ENCODE measurements around the gene NID2.

NID2 gene

GRCh38 chr14:52068615-52069306 lies at the start of gene NID2:
Gene NID2 (minus strand): TSS chr14:52069059. CDS start chr14:52068994, 65 bp downstream.
- in situ Hi-C loops (cut with MboI; ENCODE audit: low pct_unique_long_range_greater_than_20kb, low sequenced_read_pairs, unreplicated experiment) = no loop called here
- DNase-seq (ENCODE audit: low spot score) = peak; percentile 76
- no peak for TF ChIP-seq CTCF (IDR thresholded peaks at IDR 0.05; ENCODE audit: extremely low read depth, insufficient read depth, missing control alignments)

DNA sequence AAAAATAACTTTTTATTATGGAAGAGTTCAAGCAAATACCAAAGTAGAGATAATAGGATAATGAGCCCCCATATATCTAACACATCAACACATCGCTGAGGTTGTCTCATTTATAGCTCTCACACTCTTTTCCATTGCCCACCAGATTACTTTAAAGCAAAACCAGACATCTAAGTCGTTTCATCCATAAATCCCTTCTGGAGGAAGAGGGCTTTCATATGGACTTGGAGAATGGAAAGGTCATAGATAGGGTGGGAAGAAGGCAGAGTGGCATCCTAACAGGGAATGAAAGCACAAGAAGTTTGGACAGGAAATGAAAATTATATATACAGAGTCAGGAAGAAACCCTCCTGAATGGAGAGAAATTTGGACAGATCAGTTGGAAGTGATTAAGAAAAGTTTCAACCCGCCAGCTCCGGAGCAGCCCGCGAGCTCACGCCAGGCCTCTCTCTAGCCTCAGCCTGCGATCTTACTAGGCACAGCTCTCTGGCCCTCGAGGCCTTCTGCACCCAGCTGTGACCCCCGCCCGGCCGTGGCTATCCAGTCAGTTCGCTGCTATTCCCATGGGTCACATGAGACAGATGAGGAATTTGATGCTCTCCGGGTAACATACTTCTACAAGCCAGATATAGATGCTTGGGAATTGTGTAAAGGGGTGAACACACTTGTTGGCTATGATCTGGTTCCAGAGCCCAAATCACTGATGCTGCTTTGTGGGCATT lies 48.4 kb upstream of the NID2 start:
- DNase-seq (ENCODE audit: low spot score) = no peak
- TF ChIP-seq CTCF (IDR thresholded peaks at IDR 0.05; ENCODE audit: extremely low read depth, insufficient read depth, missing control alignments) = no peak
- in situ Hi-C loops (cut with MboI; ENCODE audit: low pct_unique_long_range_greater_than_20kb, low sequenced_read_pairs, unreplicated experiment) = no loop called here

DNA sequence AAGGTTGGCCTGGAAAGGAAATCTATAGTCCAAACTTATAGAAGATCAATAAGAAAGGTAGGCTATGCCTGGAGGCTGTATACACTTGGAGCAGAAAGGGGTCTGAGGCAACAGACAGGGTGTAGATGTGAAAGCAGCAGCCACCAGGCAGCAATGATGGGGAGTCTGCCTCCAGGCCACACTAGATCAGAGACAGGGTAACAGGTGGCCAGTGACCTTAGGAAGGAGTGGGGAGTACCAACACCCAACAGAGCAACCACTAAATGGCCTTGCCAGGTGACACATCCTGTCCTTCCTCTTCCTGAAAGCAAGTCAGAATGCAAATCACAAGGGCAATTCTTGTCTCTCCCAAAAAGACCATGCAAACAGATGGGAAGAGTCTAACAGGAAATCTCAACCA lies 46.4 kb upstream of the NID2 start:
- in situ Hi-C loops (cut with MboI; ENCODE audit: low pct_unique_long_range_greater_than_20kb, low sequenced_read_pairs, unreplicated experiment) = no loop called here
- DNase-seq (ENCODE audit: low spot score) = no peak
- no peak for TF ChIP-seq CTCF (IDR thresholded peaks at IDR 0.05; ENCODE audit: extremely low read depth, insufficient read depth, missing control alignments)

DNA sequence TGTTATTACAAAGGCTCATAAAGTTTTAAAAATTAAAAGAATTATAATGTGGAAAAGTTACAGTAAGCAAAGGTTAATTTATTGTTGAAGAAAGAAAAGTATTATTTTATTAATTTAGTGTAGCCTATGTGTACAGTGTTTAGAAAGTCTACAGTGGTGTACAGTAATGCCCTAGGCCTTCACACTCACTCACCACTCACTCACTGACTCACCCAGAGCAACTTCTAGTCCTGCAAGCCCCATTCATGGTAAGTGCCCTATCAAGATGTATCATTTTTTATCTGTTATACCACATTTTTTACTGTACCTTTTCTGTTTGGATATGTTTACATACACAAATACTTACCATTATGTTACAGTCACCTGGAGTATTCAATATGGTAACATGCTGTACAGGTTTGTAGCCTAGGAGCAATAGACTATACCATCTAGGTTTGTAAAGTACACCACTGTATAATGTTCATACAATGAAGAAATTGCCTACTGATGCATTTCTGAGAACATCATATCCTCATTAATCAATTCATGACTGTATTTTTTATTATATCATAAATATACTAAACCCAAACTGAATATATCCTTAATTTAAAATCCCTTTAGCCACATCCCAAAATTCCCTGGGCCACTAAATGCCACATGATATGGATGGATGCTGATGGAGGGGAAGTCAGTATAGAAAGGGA lies 43.6 kb upstream of the NID2 start:
- DNase-seq (ENCODE audit: low spot score) = no peak
- TF ChIP-seq CTCF (IDR thresholded peaks at IDR 0.05; ENCODE audit: extremely low read depth, insufficient read depth, missing control alignments) = no peak
- in situ Hi-C loops (cut with MboI; ENCODE audit: low pct_unique_long_range_greater_than_20kb, low sequenced_read_pairs, unreplicated experiment) = no loop called here

DNA sequence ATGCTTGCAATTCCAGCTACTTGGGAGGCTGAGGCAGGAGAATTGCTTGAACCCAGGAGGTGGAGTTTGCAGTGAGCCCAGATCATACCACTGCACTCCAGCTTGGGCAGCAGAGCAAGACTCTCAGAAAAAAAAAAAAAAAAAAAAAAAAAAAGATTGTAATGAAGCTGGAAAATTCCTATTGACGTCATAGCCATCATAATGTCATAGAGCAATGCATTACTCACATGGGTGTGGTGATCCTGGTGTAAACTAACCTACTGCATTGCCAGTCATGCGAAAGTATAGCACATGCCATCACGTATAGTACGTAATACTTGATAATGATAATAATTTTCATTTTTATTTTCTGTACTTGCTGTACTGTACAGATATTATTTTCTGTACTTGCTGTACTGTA lies 42.7 kb upstream of the NID2 start:
- no peak for TF ChIP-seq CTCF (IDR thresholded peaks at IDR 0.05; ENCODE audit: extremely low read depth, insufficient read depth, missing control alignments)
- DNase-seq (ENCODE audit: low spot score) = no peak
- in situ Hi-C loops (cut with MboI; ENCODE audit: low pct_unique_long_range_greater_than_20kb, low sequenced_read_pairs, unreplicated experiment) = no loop called here

DNA sequence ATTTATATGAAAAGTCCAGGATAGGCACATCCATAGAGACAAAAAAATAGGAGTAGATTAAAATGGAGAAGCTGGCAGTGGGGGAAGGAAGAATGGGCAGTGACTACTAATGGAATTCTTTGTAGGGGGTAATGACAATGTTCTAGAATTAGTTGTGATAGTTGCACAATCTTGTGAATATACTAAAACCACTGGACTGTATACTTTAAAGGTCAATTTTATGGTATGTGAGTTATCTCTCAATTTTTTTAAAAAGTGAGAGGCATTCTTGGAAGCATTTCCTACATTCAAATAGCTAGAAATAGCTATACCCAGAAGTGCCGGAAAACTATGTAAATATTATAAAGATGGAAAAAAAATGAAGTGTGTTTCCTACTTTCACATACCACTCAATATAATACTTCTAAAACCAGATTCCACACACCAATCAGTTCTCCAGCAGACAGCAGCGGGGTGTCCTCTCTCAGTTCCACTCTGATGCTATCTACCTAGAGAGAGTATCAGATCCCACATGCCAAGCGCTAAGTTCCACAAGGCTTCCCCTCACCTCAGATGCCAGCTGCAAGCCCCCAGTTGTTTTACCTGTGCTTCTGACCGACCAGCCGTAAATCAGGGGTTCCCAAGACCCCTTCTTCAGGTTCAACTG lies 41.7 kb upstream of the NID2 start:
- TF ChIP-seq CTCF (IDR thresholded peaks at IDR 0.05; ENCODE audit: extremely low read depth, insufficient read depth, missing control alignments) = no peak
- DNase-seq (ENCODE audit: low spot score) = no peak
- in situ Hi-C loops (cut with MboI; ENCODE audit: low pct_unique_long_range_greater_than_20kb, low sequenced_read_pairs, unreplicated experiment) = no loop called here
